GM12891 (cell line): ENCODE data around the gene PBRM1.

Source experiments
- PAX5 ChIP-seq: IDR thresholded peaks from 2 replicates; pipeline ENCODE4 v1.6.1; 2011; ENCODE audit warnings: low read length, moderate library complexity, mild to moderate bottlenecking; ENCODE audit not compliant: insufficient read depth, severe bottlenecking
- POLR2A ChIP-seq: IDR thresholded peaks from 2 replicates; pipeline ENCODE4 v1.6.1; 2011; ENCODE audit warnings: low read depth, low read length, control low read depth
- POLR2AphosphoS5 ChIP-seq: IDR thresholded peaks from 2 replicates; pipeline ENCODE4 v1.6.1; 2011; ENCODE audit warnings: low read depth, low read length, control low read depth
- POU2F2 ChIP-seq: IDR thresholded peaks from 2 replicates; pipeline ENCODE4 v1.6.1; 2011; ENCODE audit warnings: low read depth, mild to moderate bottlenecking, control low read depth, low read length, moderate library complexity
- SPI1 ChIP-seq: IDR thresholded peaks from 2 replicates; pipeline ENCODE4 v1.6.1; 2011; ENCODE audit warnings: low read depth, low read length, control low read depth
- TAF1 ChIP-seq: IDR thresholded peaks from 2 replicates; pipeline ENCODE4 v1.6.1; 2011; ENCODE audit warnings: low read depth, low read length, control low read depth

DNA sequence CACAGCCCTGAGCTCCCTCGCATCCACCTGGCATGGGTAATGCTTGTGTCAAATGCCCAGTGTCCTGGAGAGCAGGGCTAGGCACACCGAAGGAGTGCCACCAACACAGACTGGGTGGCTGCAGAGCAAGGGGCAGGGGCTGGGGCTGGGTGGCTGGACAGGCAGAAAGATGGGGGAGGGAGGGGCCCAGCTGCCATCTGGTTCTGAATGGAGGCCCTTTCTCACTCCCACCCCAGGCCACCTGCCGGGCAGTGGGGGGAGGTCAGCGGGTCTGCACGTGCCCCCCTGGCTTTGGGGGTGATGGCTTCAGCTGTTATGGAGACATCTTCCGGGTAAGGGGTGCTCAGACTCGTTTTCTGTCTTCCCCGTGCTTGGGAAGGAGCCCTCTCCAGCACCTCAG lies 173.6 kb downstream of the PBRM1 start:
- TF ChIP-seq TAF1 = no peak
- no peak for TF ChIP-seq POLR2AphosphoS5
- TF ChIP-seq POLR2A = no peak
- TF ChIP-seq SPI1 = no peak
- no peak for TF ChIP-seq POU2F2
- no peak for TF ChIP-seq PAX5
